Inflammatory macrophage treated with lipopolysaccharide for 4 hours (primary cell): ENCODE results near the gene SPRR2A.
"Not testable (repeated sequence)": the region's sequence is repeated elsewhere in the genome, so short reads cannot be mapped to it uniquely, and the experiment has no call there.

Source experiments
- DNase-seq: peaks from one replicate; pipeline ENCODE4 v3.0.0-alpha.2; 2020

The SPRR2A gene

GRCh38 chr1:153024413-153024812 lies 32.9 kb downstream of the SPRR2A start:
- DNase-seq = no peak

DNA sequence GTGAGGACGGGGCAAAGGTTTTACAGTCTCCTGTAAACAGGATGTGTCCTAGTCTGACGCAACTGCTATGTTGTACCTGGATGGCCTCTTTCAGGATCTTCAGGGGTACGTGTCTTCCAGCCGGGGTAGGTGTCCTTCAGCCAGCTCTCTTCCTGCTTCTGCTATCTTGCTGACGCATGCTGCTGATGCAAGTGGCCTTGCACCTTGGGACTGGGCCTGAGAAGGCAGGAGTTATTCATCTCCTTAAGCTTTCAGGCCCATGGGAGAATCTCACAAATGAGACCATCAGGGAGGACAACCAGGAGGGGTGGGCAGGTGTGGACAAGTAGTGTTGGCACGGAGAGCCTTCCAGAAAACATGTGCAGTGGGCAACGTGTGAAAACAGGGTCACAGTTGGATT lies 34.2 kb downstream of the SPRR2A start:
- DNase-seq = no peak

- not testable (repeated sequence) for DNase-seq
Measured at GRCh38 chr1:153022340-153022739, 35.0 kb downstream of the SPRR2A start.

GRCh38 chr1:153021829-153022228 lies 35.5 kb downstream of the SPRR2A start:
- not testable (repeated sequence) for DNase-seq

DNA sequence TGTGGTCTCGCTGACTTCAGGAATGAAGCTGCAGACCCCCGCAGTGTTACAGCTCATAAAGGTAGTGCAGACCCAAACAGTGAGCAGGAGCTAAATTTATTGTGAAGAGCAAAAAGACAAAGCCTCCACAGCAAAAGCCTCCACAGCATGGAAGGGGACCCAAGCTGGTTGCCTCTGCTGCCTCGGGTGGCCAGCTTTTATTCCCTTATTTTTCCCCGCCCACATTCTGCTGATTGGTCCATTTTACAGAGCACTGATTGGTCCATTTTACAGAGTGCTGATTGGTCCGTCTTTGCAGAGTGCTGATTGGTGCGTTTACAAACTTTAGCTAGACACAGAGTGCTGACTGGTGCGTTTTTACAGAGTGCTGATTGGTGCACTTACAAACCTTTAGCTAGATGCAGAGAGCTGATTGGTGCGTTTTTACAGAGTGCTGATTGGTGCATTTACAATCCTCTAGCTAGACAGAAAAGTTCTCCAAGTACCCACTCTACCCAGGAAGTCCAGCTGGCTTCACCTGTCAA lies 46.0 kb downstream of the SPRR2A start:
- DNase-seq = not testable (repeated sequence)
